Natural killer cell (primary cell): Measurements from ENCODE around the gene KY. TPM values are rescaled to one million over a fixed set of nuclear protein-coding genes. Genes with fewer than 3 reads are reported as not detected.

Experiments
- ATAC-seq, 3 donors: fragments of 150-1000 bp in 2 of 3; fragments of 200-7000 bp in 1 of 3; cut with Tn5 transposase; 1 replicate in 1 of 3; 2 replicates in 2 of 3; pipeline ENCODE4 v1.10.0; 2021; ENCODE audit warnings: mild to moderate bottlenecking in 2 of 3, moderate library complexity in 2 of 3
- DNase-seq, 2 donors: peaks; one replicate each; pipeline versions ENCODE4 v3.0.0 to v3.0.0-alpha.2; 2013 to 2021; ENCODE audit warnings: mixed read lengths in 1 of 2
- H3K27ac ChIP-seq: one replicate; pipeline ENCODE4 v1.5.1; 2013; ENCODE audit warnings: mild to moderate bottlenecking, low read length
- H3K27me3 ChIP-seq: one replicate; pipeline ENCODE4 v1.6.1; 2013; ENCODE audit warnings: low read length; ENCODE audit not compliant: control insufficient read depth, insufficient read depth
- H3K36me3 ChIP-seq: one replicate; pipeline ENCODE4 v1.6.1; 2013; ENCODE audit warnings: low read length; ENCODE audit not compliant: control insufficient read depth, insufficient read depth
- H3K4me1 ChIP-seq: one replicate; pipeline ENCODE4 v1.6.1; 2013; ENCODE audit warnings: low read length; ENCODE audit not compliant: control insufficient read depth, insufficient read depth
- H3K4me3 ChIP-seq: one replicate; pipeline ENCODE4 v1.5.1; 2013; ENCODE audit warnings: low read length
- H3K9me3 ChIP-seq: one replicate; pipeline ENCODE4 v1.6.1; 2013; ENCODE audit warnings: low read length; ENCODE audit not compliant: control insufficient read depth, insufficient read depth
- H3K27ac Mint-ChIP-seq, 2 donors: one replicate each; pipeline ENCODE4 v1.8.0; 2022; ENCODE audit warnings: mild to moderate bottlenecking in 2 of 2, mixed read lengths in 2 of 2, moderate library complexity in 1 of 2
- H3K27me3 Mint-ChIP-seq, 2 donors: one replicate each; pipeline ENCODE4 v1.8.0; 2022; ENCODE audit warnings: low read depth in 2 of 2, mixed read lengths in 2 of 2
- H3K36me3 Mint-ChIP-seq: one replicate; pipeline ENCODE4 v1.8.0; 2022; ENCODE audit warnings: mixed read lengths
- H3K4me1 Mint-ChIP-seq, 2 donors: one replicate each; pipeline ENCODE4 v1.8.0; 2022; ENCODE audit warnings: mixed read lengths in 2 of 2
- H3K4me3 Mint-ChIP-seq: one replicate; pipeline ENCODE4 v1.8.0; 2022; ENCODE audit warnings: mild to moderate bottlenecking, moderate library complexity, mixed read lengths
- H3K9me3 Mint-ChIP-seq, 2 donors: one replicate each; pipeline ENCODE4 v1.8.0; 2022; ENCODE audit warnings: mixed read lengths in 2 of 2
- WGBS: methylation state at CpG from one replicate; pipeline ENCODE4 v1.1.7; 2013; ENCODE audit warnings: missing lambda C conversion rate; ENCODE audit not compliant: insufficient coverage; 5-methylcytosine and 5-hydroxymethylcytosine counted together
- intact Hi-C: fragments of 100-400 bp; cut with micrococcal nuclease; formaldehyde crosslinking; loops from one replicate; pipeline ENCODE4 v1.14.2; 2022
- total RNA-seq, 4 donors: library from RNA; stranded (reverse); fragments of 120-200 nt in 1 of 4; gene quantifications; one replicate each; pipeline versions ENCODE4 v1.2.3 to v1.2.4, GENCODE V29; 2013 to 2022
- TF ChIP-seq, protein P1 (sequence below): fragments of 200-600 bp; IDR thresholded peaks from one replicate; pipeline ENCODE4 v1.8.0; 2022; ENCODE audit warnings: antibody characterized with exemption

KY gene
- total RNA-seq, 3 donors from 2014 or later (not counting 1 experiment from before 2014, with no cell fraction given) = 0.15 TPM; not detected in 2

DNA sequence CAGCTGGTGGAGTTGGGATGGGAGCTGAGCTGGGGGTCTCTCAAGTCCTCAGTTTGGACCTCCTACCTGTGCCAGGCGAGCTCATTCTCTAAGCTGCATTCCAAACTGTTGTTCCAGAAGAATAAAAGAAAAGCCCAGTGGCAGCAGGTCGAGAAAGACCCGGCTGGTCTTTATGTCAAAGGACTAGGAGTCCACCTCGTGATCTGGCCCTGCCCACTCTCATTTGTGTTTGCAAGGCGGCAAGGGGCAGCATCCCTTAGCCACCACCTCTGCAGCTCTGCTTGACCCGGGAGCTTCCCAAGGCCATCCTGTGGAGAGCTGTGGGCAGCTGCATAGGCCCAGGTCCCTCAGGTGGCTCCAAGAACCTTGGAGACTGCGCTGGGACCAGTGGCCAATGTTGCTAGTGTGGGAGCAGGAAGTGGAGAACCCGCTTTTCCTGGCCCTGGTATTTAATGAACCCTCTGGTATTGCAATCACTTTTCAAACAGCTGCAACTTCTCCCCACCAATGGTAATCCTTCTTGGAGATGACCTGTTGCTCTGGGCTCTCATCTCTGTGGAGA, 30.9 kb downstream of the KY start:
- H3K36me3 Mint-ChIP-seq = no peaks in the 10 kb centered on the region
- H3K9me3 Mint-ChIP-seq = no peaks in the 10 kb centered on the region
- Histone ChIP-seq H3K9me3 (no peaks in the 10 kb centered on the region), H3K27me3 (no peaks in the 10 kb centered on the region), H3K4me1 (no peaks in the 10 kb centered on the region), H3K36me3 (no peaks in the 10 kb centered on the region), H3K27ac (no peak overlapping the region), H3K4me3 (no peak overlapping the region)
- no peak overlapping the region for H3K27ac Mint-ChIP-seq
- H3K4me1 Mint-ChIP-seq = peaks cover 0 to 5% of the 10 kb centered on the region in 2 donors
- WGBS = 92% methylated on average over 8 of the region's 8 CpGs
- no peaks in the 10 kb centered on the region for H3K27me3 Mint-ChIP-seq
- DNase-seq (no peak), ATAC-seq (no peak)
- H3K4me3 Mint-ChIP-seq = no peak overlapping the region
- intact Hi-C loops = no loop called here
- TF ChIP-seq, protein P1, sequence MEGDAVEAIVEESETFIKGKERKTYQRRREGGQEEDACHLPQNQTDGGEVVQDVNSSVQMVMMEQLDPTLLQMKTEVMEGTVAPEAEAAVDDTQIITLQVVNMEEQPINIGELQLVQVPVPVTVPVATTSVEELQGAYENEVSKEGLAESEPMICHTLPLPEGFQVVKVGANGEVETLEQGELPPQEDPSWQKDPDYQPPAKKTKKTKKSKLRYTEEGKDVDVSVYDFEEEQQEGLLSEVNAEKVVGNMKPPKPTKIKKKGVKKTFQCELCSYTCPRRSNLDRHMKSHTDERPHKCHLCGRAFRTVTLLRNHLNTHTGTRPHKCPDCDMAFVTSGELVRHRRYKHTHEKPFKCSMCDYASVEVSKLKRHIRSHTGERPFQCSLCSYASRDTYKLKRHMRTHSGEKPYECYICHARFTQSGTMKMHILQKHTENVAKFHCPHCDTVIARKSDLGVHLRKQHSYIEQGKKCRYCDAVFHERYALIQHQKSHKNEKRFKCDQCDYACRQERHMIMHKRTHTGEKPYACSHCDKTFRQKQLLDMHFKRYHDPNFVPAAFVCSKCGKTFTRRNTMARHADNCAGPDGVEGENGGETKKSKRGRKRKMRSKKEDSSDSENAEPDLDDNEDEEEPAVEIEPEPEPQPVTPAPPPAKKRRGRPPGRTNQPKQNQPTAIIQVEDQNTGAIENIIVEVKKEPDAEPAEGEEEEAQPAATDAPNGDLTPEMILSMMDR = no peak

DNA sequence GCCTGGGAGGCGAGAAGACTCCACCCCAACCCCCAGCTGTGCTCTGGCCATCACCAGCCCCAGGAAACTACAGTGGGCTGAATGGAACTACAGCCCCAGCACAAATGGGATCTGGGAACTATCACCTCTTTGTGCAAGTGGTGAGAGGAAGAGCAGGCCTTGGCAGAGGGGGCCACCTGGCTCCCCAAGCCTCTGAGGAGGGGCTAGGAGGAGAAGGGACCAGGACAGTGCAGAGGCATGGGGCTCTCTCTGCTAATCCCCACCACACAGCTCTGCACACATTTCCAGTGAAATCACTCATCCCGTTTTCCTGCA, 31.6 kb downstream of the KY start:
- peaks cover 0 to 5% of the 10 kb centered on the region in 2 donors for H3K4me1 Mint-ChIP-seq
- no peaks in the 10 kb centered on the region for H3K9me3 Mint-ChIP-seq
- ATAC-seq = no peak
- DNase-seq = no peak
- no peak overlapping the region for H3K4me3 Mint-ChIP-seq
- 94% methylated on average over 2 of the region's 2 CpGs for WGBS
- no peaks in the 10 kb centered on the region for H3K27me3 Mint-ChIP-seq
- TF ChIP-seq, protein P1 = no peak
- Histone ChIP-seq H3K27me3 (no peaks in the 10 kb centered on the region), H3K4me3 (no peak overlapping the region), H3K9me3 (no peaks in the 10 kb centered on the region), H3K27ac (no peak overlapping the region), H3K4me1 (no peaks in the 10 kb centered on the region), H3K36me3 (no peaks in the 10 kb centered on the region)
- H3K27ac Mint-ChIP-seq = no peak overlapping the region
- H3K36me3 Mint-ChIP-seq = no peaks in the 10 kb centered on the region
- intact Hi-C loops = no loop called here

DNA sequence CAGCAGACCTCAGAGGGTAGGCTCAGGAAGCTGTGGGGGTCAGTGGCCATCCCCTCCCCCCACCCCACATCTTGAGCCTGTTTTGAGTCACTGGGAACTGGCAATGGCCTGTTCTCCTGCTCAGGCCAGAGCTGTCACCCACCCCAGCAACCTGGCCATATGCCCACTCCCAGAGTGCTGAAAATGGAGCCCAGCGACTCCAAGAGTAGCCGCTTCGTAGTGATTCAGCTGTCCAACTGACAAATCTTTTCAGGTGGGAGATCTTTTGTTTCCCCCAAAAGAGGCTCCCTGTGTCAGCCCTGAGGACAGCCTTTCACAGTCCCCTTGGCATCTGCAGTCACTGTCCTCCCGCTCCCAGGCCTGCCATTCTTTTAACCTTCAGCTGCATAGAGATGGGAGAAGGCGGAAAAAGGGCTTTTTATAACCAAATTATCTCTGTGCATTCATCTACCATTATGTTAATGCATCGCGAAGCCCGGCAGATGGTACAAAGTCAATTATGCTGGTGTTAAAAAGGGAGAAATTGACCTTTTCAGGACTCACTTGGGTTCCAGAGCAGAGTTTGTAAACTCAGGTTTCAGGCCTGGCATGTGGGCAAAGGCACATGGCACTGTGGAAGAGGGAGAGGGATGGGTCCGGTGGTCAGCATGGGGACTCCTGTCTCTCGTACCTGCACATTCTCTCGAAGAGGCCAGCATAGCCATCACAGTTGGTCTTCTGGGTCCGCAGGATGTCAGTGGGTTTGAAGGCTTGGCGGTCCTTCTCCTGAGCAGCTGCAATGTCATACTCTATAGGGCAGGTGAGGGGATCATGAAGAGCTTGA, 32.1 kb downstream of the KY start:
- no peaks in the 10 kb centered on the region for H3K4me1 ChIP-seq
- no peak overlapping the region for H3K4me3 ChIP-seq
- no peaks in the 10 kb centered on the region for H3K27me3 ChIP-seq
- H3K36me3 ChIP-seq = no peaks in the 10 kb centered on the region
- H3K27ac ChIP-seq = no peak overlapping the region
- TF ChIP-seq, protein P1 = no peak
- Mint-ChIP-seq H3K9me3 (no peaks in the 10 kb centered on the region), H3K4me3 (no peak overlapping the region), H3K4me1 (peaks cover 0 to 5% of the 10 kb centered on the region in 2 donors), H3K36me3 (no peaks in the 10 kb centered on the region), H3K27ac (no peak overlapping the region), H3K27me3 (no peaks in the 10 kb centered on the region)
- DNase-seq (no peak), ATAC-seq (no peak)
- intact Hi-C loops = no loop called here
- H3K9me3 ChIP-seq = no peaks in the 10 kb centered on the region
- WGBS = 96% methylated on average over 12 of the region's 13 CpGs
